ENCODE results near the gene YTHDF1. TPM values are rescaled to one million over a fixed set of nuclear protein-coding genes. Genes with fewer than 3 reads are reported as not detected.

Gene YTHDF1
- polyA plus RNA-seq, 1 donor from 2014 or later = 36.9 TPM

DNA sequence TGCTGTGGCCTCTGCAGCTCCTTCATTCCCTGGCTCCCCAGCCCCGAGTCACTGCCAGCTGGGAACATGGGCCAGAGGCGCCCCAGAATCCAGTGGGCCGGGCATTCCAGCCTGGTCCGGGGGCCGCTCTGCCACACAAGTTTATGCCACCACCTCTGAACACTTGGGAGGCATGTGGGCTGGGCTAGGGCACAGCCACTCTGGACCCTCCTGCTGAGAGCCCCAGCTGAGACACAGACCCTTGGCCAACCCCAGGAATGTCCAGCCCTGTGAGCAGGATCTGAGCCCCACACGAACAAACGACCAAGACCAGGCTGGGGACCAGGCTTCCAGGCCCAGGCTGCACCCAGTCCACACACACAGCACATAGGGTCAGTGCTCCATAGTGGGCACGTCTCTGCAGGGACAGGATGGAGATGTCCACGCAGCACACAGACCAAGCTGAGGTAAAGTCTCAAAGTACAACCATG is 33.0 kb downstream of the YTHDF1 start:
- Histone ChIP-seq H3K4me3 (ENCODE audit: low read length) (no peak overlapping the region), H4K20me1 (ENCODE audit: insufficient read depth) (peaks cover 22% of the 10 kb centered on the region), H3F3A (ENCODE audit: insufficient read depth, low read length, poor library complexity, severe bottlenecking) (no peaks in the 10 kb centered on the region), H3K9me3 (ENCODE audit: low read length) (no peaks in the 10 kb centered on the region), H2AFZ (ENCODE audit: low read depth, low read length) (no peak overlapping the region), H3K27ac (ENCODE audit: low read length) (no peak overlapping the region), H3K27me3 (ENCODE audit: insufficient read depth, low read depth, low read length) (no peaks in the 10 kb centered on the region), H3K9ac (ENCODE audit: low read length) (no peak overlapping the region), H3K9me2 (ENCODE audit: insufficient read depth, low read length) (no peaks in the 10 kb centered on the region), H3K79me2 (replicated peaks; ENCODE audit: insufficient read depth, low read length) (peaks cover 19% of the 10 kb centered on the region), H3K36me3 (ENCODE audit: insufficient read depth, low read length) (no peaks in the 10 kb centered on the region), H3K4me2 (ENCODE audit: low read length) (no peak overlapping the region)
- TF ChIP-seq POLR2AphosphoS5 (IDR thresholded peaks at IDR 0.05) (peak; percentile 8), MXI1 (conservative IDR thresholded peaks at IDR 0.05; ENCODE audit: poor library complexity, severe bottlenecking) (no peak)

DNA sequence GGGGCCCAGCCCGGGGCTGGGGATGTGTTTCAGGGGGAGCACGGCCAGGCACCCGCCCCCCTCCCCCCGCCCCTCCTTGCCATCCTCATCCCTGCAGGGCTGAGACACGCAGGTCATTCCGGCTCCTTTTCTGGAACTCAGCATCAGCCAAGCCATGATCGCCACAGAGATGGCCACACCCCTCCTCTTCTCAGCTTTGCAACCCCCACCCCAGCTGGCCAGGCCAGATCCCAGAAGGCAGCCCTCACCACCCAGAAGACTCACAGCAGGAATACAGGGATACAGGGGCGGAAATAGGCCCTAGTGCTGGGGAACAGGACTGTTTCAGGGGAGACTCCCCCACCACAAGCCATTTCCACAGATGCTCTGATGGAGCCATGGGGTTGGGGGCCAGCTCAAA is 33.5 kb downstream of the YTHDF1 start:
- no peaks in the 10 kb centered on the region for H3F3A ChIP-seq (ENCODE audit: insufficient read depth, low read length, poor library complexity, severe bottlenecking)
- TF ChIP-seq POLR2AphosphoS5 (IDR thresholded peaks at IDR 0.05) (no peak), MXI1 (conservative IDR thresholded peaks at IDR 0.05; ENCODE audit: poor library complexity, severe bottlenecking) (no peak), SMC3 (conservative IDR thresholded peaks at IDR 0.05; ENCODE audit: poor library complexity) (no peak), TAF1 (IDR thresholded peaks at IDR 0.05; ENCODE audit: low read depth) (no peak), EZH2 (IDR thresholded peaks at IDR 0.05; ENCODE audit: borderline replicate concordance, insufficient read depth, low read length, poor library complexity, severe bottlenecking) (no peak), RAD21 (conservative IDR thresholded peaks at IDR 0.05) (no peak), EP300 (conservative IDR thresholded peaks at IDR 0.05; ENCODE audit: poor library complexity, severe bottlenecking) (no peak)
- TF ChIP-seq, protein P1, sequence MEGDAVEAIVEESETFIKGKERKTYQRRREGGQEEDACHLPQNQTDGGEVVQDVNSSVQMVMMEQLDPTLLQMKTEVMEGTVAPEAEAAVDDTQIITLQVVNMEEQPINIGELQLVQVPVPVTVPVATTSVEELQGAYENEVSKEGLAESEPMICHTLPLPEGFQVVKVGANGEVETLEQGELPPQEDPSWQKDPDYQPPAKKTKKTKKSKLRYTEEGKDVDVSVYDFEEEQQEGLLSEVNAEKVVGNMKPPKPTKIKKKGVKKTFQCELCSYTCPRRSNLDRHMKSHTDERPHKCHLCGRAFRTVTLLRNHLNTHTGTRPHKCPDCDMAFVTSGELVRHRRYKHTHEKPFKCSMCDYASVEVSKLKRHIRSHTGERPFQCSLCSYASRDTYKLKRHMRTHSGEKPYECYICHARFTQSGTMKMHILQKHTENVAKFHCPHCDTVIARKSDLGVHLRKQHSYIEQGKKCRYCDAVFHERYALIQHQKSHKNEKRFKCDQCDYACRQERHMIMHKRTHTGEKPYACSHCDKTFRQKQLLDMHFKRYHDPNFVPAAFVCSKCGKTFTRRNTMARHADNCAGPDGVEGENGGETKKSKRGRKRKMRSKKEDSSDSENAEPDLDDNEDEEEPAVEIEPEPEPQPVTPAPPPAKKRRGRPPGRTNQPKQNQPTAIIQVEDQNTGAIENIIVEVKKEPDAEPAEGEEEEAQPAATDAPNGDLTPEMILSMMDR (IDR thresholded peaks at IDR 0.05; ENCODE audit: poor library complexity, severe bottlenecking) = no peak
- TF ChIP-seq, protein P2, sequence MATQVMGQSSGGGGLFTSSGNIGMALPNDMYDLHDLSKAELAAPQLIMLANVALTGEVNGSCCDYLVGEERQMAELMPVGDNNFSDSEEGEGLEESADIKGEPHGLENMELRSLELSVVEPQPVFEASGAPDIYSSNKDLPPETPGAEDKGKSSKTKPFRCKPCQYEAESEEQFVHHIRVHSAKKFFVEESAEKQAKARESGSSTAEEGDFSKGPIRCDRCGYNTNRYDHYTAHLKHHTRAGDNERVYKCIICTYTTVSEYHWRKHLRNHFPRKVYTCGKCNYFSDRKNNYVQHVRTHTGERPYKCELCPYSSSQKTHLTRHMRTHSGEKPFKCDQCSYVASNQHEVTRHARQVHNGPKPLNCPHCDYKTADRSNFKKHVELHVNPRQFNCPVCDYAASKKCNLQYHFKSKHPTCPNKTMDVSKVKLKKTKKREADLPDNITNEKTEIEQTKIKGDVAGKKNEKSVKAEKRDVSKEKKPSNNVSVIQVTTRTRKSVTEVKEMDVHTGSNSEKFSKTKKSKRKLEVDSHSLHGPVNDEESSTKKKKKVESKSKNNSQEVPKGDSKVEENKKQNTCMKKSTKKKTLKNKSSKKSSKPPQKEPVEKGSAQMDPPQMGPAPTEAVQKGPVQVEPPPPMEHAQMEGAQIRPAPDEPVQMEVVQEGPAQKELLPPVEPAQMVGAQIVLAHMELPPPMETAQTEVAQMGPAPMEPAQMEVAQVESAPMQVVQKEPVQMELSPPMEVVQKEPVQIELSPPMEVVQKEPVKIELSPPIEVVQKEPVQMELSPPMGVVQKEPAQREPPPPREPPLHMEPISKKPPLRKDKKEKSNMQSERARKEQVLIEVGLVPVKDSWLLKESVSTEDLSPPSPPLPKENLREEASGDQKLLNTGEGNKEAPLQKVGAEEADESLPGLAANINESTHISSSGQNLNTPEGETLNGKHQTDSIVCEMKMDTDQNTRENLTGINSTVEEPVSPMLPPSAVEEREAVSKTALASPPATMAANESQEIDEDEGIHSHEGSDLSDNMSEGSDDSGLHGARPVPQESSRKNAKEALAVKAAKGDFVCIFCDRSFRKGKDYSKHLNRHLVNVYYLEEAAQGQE (IDR thresholded peaks at IDR 0.05; ENCODE audit: borderline replicate concordance) = no peak
- H3K27ac ChIP-seq (ENCODE audit: low read length) = no peak overlapping the region
- peaks cover 22% of the 10 kb centered on the region for H3K79me2 ChIP-seq (replicated peaks; ENCODE audit: insufficient read depth, low read length)
- no peaks in the 10 kb centered on the region for H3K9me3 ChIP-seq (ENCODE audit: low read length)
- H3K4me3 ChIP-seq (ENCODE audit: low read length) = no peak overlapping the region
- no peaks in the 10 kb centered on the region for H3K9me2 ChIP-seq (ENCODE audit: insufficient read depth, low read length)
- H3K4me2 ChIP-seq (ENCODE audit: low read length) = no peak overlapping the region
- no peaks in the 10 kb centered on the region for H3K36me3 ChIP-seq (ENCODE audit: insufficient read depth, low read length)
- no peak overlapping the region for H2AFZ ChIP-seq (ENCODE audit: low read depth, low read length)
- H3K9ac ChIP-seq (ENCODE audit: low read length) = no peak overlapping the region
- no peaks in the 10 kb centered on the region for H3K27me3 ChIP-seq (ENCODE audit: insufficient read depth, low read depth, low read length)
- H4K20me1 ChIP-seq (ENCODE audit: insufficient read depth) = peaks cover 22% of the 10 kb centered on the region

DNA sequence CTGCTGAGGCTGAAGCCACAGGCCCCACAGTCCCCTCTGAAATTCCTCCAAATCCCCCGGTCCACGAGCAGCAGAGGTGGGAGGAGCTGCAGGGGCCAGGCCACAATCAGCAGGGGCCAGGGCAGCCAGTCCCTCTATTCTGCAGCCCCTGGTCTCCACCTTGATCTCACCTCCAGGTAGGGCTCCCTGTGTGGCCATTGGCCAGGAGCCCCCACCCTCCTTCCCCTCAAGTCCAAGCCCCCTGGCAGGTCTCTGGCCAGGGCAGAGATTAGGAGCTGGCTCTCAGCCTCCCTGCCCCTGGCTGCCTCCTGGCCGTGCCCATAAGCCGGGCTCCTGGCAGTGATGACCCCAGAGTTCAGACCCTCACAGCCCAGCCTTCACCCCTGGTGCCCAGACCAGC is 34.7 kb downstream of the YTHDF1 start:
- Histone ChIP-seq H3K9ac (ENCODE audit: low read length) (no peak overlapping the region), H3K27ac (ENCODE audit: low read length) (no peak overlapping the region), H3K4me2 (ENCODE audit: low read length) (no peak overlapping the region), H3F3A (ENCODE audit: insufficient read depth, low read length, poor library complexity, severe bottlenecking) (peaks cover 4% of the 10 kb centered on the region), H2AFZ (ENCODE audit: low read depth, low read length) (no peak overlapping the region), H3K4me3 (ENCODE audit: low read length) (peak overlapping the region; percentile 78), H3K9me2 (ENCODE audit: insufficient read depth, low read length) (no peaks in the 10 kb centered on the region), H4K20me1 (ENCODE audit: insufficient read depth) (peaks cover 22% of the 10 kb centered on the region), H3K79me2 (replicated peaks; ENCODE audit: insufficient read depth, low read length) (peaks cover 22% of the 10 kb centered on the region), H3K9me3 (ENCODE audit: low read length) (no peaks in the 10 kb centered on the region), H3K36me3 (ENCODE audit: insufficient read depth, low read length) (no peaks in the 10 kb centered on the region), H3K27me3 (ENCODE audit: insufficient read depth, low read depth, low read length) (peaks cover 7% of the 10 kb centered on the region)
- TF ChIP-seq, protein P2 (IDR thresholded peaks at IDR 0.05; ENCODE audit: borderline replicate concordance) = no peak

All from neural cell (in vitro differentiated cells).